ENCODE data around the gene CDC42EP4. TPM values are rescaled to one million over a fixed set of nuclear protein-coding genes. Genes with fewer than 3 reads are reported as not detected.

CDC42EP4 gene
- total RNA-seq, 1 donor: 41.8 TPM

DNA sequence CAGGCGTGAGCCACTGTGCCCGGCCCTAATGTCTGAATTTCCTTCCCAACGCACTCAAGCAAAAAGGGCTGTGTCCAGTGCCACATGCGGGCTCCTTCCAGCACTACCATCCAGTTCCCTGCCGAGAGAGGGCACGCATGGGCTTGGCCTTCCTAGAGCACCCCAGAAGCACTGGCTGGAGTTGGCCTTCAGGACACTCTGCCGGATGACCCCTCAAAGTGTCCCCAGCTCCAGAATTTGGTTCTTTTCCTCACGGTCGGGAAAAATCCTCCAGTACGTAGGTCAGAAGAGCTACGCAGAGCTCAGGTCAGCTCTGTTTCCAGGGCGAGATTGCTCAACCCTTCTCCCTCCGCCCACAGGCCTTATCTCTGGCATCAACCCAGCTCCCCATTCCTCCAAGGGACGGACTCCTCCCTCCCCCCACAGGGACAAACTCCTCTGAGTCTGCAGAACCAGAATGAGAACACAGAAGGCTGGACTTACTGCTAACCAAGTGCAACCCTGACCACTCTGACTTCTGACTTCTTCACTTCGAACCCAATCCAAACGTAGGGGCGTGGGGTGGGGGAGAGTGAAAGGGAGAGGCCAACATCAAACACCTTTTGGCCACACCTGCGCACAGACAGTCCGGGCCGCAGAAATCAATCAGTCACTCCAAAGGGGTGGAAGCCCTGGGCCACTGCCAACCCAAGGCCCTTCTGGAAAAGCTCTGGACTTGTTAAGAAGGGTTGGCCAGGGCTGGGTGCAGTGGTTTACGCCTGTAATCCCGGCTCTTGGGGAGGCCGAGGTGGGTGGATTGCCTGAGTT lies 3.6 kb downstream of the CDC42EP4 start:
- peak; percentile 98 for DNase-seq (ENCODE audit: low read depth)
- H3K4me3 ChIP-seq (ENCODE audit: low read depth, low read length): peak overlapping the region; percentile 56
- TF ChIP-seq, protein P1, sequence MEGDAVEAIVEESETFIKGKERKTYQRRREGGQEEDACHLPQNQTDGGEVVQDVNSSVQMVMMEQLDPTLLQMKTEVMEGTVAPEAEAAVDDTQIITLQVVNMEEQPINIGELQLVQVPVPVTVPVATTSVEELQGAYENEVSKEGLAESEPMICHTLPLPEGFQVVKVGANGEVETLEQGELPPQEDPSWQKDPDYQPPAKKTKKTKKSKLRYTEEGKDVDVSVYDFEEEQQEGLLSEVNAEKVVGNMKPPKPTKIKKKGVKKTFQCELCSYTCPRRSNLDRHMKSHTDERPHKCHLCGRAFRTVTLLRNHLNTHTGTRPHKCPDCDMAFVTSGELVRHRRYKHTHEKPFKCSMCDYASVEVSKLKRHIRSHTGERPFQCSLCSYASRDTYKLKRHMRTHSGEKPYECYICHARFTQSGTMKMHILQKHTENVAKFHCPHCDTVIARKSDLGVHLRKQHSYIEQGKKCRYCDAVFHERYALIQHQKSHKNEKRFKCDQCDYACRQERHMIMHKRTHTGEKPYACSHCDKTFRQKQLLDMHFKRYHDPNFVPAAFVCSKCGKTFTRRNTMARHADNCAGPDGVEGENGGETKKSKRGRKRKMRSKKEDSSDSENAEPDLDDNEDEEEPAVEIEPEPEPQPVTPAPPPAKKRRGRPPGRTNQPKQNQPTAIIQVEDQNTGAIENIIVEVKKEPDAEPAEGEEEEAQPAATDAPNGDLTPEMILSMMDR (IDR thresholded peaks at IDR 0.05; ENCODE audit: insufficient read depth, low read length): no peak

DNA sequence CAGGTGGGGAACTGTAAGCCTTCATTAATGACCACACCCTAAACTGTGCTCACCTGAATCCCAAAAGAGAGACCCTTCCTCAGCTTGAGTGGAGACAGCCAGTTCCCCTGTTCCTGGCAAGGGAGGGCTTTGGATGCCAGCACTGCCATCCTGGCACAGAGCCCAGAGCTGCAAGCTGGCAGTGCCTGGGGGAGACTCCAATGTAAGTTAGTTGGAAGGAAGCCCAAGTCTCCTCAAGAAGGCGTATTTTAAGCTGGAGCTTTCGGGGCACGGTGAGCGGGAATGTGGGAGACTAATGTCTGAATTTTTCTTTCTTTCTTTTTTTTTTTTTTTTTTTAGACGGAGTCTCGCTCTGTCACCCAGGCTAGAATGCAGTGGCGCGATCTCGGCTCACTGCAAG lies 4.7 kb downstream of the CDC42EP4 start:
- TF ChIP-seq, protein P1 (IDR thresholded peaks at IDR 0.05; ENCODE audit: insufficient read depth, low read length): no peak
- DNase-seq (ENCODE audit: low read depth): no peak
- H3K4me3 ChIP-seq (ENCODE audit: low read depth, low read length): no peak overlapping the region

DNA sequence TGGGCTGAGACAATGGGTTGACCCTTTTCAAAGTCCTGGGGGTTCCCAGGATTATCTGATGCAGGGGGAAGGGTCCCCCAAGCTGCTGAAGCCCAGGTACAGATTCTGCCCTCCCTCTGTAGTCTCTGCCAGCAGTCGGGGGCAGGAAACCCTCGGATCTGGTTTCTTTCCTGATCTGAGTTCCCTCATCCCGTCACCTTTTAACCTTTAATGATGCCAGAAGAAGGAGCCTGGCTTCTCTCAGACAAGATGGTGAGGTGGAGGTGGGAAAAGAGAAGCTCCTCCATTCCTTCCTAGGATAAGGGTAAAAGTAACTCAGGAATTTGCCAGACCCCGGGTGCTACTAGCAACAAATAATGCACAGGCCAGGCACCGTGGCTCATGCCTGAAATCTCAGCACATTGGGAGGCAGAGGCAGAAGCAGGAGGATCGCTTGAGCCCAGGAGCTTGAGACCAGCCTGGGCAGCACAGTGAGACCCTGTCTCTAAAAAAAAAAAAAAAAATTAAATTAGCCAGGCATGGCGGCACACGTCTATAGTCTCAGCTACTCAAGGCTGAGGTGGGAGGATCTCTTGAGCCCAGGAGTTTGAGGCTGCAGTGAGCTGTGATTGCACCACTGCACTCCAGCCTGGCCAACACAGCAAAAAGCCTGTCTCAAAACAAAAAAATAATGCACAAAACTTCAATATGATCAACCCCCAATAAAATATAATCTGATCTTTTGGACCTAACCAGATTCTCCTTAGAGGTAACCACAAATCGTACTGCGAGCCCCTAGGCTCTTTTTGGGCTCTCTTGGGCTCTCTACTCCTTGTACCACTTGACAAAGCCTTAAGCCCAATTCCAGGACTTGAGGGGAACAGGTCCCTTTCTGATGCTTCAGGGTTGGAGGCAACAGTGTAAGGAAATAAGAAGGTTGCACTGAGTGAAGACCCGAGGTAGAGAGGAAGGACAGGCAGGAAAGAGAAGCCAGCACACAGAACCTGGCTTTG lies 5.7 kb downstream of the CDC42EP4 start:
- TF ChIP-seq, protein P1 (IDR thresholded peaks at IDR 0.05; ENCODE audit: insufficient read depth, low read length): no peak
- DNase-seq (ENCODE audit: low read depth): no peak
- H3K4me3 ChIP-seq (ENCODE audit: low read depth, low read length): no peak overlapping the region

DNA sequence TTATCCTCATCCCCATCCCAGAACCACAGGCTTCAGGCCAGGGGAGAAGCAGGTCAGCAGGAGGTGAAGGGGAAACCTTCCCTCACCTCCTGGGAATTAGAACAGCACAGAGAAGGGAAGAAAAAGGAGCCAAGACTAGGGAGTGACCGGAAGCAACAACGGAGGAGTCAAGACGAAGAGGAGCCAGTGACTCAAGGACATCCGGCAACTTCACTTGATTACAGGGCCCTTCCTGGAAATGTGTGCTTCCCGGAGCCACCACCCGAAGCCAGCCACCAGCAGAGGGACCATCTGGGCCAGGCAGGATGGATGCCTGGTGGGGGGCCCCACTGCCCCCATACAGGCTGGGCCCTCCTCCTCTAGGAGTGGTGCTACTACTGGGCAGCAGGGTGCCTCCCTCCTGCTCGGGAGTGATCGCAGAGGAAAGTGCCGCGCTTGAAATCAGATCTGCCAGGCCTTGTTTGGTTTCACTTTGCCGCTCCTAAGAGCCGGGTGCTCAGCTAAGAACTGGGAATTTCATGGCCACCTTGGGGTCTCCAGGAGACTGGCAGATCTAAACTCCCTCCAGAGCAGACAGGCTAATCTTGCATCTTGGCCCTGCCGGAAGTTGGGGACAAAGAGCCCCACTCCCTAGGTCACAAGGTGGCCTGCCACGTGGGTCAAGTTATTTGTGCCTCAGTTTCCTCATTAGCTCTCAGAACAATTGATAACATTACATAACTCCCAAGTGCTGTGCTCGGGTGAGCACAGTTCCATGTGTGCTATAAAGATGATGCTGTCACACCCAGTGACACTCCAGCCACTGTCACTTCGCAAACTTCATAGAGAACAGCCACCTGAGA lies 6.6 kb downstream of the CDC42EP4 start:
- peak; percentile 88 for DNase-seq (ENCODE audit: low read depth)
- H3K4me3 ChIP-seq (ENCODE audit: low read depth, low read length): peak overlapping the region; percentile 62
- TF ChIP-seq, protein P1 (IDR thresholded peaks at IDR 0.05; ENCODE audit: insufficient read depth, low read length): peak; percentile 44

DNA sequence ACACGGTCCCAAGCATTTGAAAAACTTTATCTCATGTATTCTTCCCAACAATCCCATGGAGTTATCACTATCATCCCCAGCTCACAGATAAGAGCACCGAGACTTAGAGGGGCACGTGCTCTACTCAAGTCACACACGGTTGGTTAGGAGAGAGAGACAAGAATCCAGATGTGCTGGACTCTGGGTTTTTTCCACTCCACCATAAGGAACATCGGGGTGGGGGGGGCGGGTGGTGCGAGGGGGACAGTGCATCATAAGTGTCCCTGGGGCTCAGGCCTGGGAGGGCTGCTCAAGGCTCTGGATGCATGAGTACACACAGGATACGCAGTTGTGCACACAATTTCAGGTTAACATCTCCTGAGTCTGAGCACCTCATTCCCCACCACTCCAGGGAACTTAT lies 7.4 kb downstream of the CDC42EP4 start:
- H3K4me3 ChIP-seq (ENCODE audit: low read depth, low read length): peak overlapping the region; percentile 62
- TF ChIP-seq, protein P1 (IDR thresholded peaks at IDR 0.05; ENCODE audit: insufficient read depth, low read length): no peak
- no peak for DNase-seq (ENCODE audit: low read depth)

DNA sequence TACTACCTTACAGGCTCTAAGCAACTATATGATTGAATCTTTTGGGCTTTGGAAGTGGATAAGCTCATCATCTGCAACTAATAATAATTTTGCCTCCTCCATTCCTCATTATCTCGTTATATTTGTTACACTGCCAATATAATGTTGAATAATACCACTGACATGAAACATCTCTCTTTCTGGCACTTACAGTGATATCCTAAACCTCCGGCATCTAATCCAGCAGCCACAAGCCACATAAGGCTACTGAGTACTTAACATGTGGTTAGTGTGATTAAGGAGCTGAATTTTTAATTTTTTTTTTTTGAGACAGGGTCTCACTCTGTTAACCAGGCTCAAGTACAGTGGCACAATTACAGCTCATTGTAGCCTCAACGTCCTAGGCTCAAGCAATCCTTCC lies 9.6 kb downstream of the CDC42EP4 start:
- peak; percentile 78 for DNase-seq (ENCODE audit: low read depth)
- no peak overlapping the region for H3K4me3 ChIP-seq (ENCODE audit: low read depth, low read length)
- TF ChIP-seq, protein P1 (IDR thresholded peaks at IDR 0.05; ENCODE audit: insufficient read depth, low read length): no peak

Measured in fibroblast of the aortic adventitia (primary cell).